Superior temporal gyrus (tissue), 1 donor: Measurements from ENCODE around the gene TBC1D22A.

Experiments used
- DNase-seq: peaks from one replicate; pipeline ENCODE4 v3.0.0-alpha.2; 2016; ENCODE audit errors: extremely low spot score

The TBC1D22A gene

DNA sequence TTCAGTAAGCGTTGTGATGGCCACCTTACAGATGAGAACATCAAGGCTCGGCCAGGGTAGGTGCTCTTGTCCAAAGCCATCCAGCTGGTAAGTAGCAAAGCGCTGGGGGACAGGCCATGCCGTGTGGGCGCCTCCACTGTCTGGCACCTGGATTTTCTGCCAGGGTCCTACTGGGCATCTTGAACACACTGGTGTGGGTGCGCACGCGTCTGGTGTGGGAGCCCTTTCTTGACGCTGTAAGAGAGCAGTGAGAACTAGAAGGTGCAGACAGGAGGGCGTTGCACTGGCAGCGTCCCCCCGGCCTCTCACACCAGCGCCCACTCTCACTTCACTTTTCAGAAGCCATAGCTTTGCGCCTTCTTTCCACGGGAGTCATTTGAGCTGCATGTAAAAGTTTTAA lies 296.6 kb downstream of the TBC1D22A start:
- DNase-seq, result no peak

DNA sequence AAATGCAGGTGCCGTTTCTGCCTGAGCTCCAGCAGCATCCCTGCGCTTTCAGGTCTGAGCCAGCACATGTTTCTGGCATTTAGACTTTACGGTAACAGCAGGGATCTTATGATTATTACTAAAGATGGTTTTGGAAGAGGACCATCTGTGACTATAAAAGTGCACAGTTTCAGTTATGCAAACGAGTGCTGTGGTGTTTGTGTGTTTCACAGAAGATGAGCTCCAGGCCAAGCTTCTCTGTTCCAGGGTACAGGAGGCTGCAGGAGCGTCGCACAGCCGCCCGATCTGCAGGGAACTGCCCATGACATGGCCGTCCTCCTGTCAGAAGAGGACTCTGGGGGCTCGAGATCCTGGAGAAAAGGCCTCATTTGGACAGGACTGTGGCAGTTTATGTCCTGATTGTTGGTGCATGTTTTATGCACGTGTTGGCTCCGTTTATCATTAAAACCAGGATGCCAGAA lies 297.3 kb downstream of the TBC1D22A start:
- peak; percentile 56 for DNase-seq

DNA sequence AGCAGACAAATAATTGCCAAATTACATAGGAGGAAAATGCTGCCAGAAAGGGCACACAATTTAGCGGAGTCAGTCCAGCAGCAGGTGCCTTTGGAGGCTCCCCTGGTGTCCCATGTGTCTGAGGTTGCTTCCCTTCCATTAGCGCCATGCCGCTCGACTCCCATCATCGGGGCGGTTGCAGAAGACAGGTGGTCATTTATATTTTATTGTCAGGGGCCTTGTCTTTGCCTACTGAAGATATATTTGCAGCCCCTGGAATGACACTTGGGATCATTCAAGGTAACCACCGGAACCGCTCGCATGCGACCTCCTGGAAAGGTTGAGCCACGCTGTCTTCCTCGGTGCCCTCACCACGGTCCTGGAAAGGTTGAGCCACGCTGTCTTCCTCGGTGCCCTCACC lies 298.3 kb downstream of the TBC1D22A start:
- DNase-seq, result no peak

DNA sequence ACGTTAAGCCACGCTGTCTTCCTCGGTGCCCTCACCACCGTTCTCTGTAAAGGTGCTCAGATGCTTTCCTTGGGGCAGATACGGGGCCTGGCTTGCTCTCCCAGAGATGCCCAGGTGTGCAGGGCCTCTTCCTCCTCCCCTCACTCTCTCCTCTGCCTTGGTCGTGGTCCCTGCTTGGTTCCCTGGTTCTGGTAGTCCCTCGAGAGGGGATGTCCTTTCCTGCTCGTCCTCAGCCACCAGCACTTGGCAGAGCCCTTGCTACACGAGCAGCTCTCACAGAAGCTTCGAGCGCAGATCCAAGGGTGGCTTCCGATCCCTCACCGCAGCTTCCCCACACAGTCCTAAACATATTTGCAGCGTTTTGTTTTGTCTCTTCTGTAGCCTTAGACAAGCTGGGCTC lies 298.8 kb downstream of the TBC1D22A start:
- no peak for DNase-seq

DNA sequence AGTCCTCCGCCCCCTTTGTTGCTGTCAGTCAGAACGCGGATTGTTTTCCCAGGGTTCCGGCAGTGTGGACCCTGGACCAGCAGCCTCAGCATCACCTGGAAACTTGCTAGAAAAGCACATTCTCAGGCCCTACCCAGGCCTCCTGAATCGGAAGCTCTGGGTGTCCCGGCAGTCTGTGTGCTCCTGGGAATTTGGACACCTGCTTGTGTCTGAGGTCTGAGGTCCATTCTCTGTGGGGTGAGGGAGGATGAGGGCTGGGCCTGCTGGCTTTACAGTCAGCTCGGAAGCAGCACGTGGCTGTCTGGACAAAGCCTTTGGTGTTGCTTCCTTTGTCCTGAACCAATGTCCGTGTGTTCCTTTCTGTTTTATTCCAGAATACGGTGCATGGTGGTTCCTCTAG lies 299.7 kb downstream of the TBC1D22A start:
- DNase-seq, result no peak

DNA sequence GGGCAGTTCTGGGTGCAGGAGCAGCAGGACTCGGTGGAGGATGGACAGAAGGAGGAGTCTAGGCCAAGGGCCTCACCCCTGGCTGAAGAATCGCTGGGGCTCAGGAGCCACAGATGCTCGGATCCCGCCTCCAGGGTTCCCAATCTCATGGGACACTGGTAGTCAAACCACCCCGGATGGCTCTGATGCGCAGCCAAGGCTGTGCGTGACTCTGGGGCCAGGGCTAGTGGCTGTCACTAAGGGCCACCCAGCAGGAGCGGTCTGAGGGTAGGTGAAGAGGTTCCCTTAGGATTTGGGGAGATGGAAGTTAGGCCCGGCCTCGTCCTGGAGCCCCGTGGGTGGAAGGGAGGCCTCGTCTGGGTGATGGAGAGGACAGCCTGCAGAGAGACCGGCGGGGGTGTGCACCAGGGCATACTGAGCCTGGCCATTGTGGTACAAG lies 300.6 kb downstream of the TBC1D22A start:
- DNase-seq, result no peak

DNA sequence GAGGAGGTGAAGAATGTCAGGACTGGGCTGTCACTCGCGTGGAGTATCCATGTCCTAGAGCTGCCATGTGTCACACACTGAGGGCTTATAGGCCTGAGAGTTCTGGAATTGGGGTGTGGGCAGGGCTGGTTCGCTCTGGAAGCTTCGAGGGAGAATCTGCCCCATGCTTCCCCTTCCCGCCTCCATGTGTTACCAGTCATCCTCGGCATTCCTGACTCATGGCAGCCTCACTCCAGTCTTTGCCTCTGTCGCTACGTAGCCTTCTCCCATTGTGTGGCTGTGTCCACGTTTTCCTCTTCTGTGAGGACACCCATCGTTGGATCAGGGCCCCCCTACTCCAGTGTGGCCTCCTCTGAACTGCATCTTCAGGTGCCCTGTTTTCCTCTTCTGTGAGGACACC lies 301.2 kb downstream of the TBC1D22A start:
- DNase-seq, result no peak

DNA sequence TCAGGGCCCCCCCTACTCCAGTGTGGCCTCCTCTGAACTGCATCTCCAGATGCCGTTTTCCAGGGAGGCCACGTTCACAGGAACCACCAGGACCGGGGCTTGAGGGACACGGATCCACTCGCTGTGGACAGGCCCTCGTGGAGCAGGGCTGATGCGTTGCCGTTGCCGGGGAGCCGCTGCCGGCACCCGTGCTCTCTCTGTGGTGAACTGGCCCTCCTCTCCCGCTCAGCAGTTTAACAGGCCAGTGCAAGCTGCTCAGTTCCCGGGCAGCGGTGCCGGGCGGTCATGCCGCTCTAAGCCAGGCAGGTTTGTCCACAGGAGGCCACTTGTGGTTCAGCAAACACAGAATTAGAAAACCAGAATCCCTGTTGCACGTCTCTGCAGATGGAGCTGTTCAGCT lies 301.6 kb downstream of the TBC1D22A start:
- no peak for DNase-seq

DNA sequence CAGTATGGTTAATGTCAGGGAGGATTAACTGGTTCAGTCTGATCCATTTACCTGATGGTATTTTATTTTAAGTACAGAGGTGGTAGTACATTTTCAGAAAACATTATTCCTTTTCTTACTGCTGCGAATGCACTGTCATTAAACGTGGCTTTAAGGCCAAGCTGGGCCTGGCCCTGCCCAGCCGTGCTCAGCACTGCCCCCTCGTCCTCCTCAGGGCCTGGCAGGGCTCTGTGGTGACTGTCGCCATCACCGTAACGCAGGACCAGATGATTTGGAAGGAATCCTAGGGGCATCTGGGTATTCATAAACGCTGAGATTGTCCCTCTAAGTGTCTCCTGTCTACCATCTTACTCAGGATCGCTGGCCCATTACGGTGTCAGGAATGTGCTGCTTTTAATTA lies 302.0 kb downstream of the TBC1D22A start:
- no peak for DNase-seq

DNA sequence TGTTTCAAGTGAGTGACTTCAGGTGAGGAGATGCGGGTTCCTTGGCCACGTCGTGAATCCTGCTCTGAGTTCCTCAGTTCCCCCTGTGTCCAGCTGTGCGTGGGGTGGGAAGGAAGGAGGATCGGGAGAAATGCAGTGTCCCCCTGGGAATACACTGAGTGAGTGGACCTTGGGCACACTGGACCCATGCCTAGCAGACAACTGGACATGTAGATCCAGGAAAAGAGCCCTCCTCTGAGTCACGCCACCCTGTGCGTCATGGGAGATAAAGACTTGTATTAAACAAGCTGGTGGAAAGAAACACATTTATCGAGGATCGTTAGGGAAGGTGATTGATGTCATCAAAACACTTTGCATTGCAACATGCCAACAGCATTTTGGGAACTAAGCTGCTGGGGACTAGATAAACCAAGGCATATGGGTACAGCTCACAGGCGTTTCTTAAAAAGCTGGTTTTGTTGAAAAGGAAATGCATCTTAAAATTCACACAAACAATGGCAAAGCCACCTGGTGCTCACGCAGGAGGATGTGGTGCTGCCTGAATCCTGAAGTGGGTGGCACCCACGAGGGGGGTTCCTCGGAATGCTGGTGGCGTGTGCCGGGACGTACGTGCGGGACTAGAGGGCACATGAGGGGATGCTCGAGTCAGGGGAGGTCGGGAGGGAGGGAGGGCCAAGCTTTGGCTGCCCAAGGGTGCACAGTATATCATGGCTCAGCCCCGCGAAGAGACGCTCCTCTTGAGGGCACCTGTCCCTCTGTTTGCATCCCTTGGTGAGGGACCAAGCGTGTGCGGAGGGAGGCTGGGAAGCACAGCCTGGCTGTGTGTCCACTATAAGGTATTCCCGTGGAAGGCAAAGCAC lies 303.5 kb downstream of the TBC1D22A start:
- DNase-seq, result no peak

DNA sequence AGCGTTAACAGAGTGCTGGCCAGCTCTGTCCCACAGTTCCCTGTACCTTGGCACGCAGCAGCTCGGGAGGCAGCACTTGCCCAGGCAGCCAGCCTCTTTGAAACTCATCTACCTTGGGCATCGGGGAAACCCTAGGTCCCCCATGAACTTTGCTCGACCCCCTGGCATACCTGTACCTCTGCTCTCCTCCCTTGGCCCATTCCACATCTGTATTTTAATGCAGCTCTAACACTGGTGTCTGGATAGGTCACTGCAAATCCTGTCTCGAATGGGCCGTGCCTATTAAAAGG lies 304.1 kb downstream of the TBC1D22A start:
- DNase-seq, result no peak

DNA sequence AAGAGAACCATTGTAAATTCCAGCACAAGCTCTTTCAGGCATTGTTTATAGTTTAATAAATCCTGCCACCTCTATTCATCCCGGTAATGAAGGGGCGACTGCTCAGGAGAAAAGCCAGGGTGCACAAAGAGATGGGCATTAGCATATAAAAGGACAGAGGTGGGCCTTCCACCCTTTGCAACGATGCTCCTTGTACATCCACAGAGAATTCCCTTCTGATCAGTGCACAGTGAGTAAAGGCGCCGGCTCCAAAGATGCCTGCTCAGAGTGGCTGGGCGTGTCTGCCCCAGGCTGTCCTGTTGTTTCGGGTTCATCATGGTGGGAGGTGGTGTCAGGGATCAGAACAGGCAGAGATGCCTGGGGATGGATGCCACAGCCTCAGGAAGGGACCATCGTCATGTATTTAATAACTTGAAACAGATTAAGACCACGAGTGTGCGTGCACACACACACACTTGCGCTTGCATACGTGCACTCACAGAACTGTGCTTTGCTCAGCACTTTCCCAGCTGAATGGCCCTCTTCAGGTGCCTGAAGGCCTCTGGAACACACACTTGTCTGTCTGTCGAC lies 305.0 kb downstream of the TBC1D22A start:
- no peak for DNase-seq

DNA sequence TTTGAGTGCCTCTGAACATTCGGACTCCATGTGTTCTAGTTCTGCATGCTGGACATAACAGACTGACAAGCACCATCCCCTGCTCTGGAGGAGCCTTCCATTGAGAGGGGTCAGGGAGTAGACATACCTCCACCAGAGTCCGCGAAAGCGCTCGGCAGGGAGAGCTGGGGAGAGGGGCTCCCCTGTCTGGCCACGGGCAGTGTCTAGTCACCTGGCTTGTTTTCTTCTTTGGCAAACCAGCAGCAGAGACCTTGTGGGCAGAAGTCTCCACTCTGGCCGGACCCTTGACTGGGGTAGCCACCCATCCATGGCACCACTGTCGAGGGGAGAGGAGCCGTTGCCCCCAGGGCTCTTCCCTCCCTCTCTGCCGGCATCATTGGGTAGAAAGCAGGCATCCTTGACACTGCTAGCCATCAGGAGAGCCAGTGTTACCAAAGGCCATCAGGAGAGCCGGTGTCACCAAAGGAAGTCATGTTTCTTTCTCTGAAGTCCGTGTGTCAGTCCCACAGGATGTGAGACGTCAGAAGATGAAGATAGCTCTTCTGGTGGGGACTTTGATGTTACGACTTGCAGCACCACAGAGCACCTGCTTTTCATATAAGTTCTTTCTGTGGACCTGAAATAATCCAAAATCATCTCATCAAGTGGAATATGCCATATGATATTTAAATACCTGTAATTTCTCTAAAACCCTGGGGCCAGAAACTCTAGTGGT lies 305.6 kb downstream of the TBC1D22A start:
- no peak for DNase-seq

DNA sequence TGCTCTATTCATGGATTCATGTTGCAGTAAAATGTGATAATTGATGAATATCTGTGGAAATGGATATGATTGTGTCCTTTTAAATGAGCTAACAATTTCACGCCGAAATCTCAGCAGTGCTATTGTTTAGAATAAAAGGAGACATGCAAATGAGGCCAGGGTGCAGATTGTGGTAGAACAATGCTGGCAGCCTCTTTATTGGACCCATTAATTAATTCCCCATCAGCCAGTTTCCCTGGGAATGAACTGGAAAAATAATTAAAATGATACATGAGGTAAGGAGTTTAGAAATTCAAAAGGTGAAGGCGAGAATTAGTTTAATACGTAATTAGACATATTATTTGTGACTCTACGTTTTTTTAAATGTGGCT lies 306.2 kb downstream of the TBC1D22A start:
- DNase-seq, result no peak

DNA sequence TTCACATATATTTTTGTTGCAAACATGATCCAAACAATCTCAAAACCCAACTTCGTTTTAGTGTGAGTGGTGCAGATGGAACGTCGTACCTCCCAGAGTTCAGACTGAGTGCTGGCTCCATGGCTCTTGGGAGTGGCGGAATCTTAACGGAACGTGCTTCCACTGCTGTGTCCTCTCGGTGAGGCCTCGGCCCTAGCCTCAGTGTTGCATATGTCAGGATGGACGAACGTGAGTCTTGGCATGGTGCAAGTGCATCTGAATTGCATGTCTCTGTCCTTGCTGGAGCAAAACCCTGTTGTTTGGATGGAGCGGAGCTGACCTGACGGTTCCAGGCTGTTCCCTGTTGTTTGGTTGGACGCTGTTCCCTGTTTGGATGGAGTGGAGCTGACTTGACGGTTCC lies 306.8 kb downstream of the TBC1D22A start:
- DNase-seq, result no peak

DNA sequence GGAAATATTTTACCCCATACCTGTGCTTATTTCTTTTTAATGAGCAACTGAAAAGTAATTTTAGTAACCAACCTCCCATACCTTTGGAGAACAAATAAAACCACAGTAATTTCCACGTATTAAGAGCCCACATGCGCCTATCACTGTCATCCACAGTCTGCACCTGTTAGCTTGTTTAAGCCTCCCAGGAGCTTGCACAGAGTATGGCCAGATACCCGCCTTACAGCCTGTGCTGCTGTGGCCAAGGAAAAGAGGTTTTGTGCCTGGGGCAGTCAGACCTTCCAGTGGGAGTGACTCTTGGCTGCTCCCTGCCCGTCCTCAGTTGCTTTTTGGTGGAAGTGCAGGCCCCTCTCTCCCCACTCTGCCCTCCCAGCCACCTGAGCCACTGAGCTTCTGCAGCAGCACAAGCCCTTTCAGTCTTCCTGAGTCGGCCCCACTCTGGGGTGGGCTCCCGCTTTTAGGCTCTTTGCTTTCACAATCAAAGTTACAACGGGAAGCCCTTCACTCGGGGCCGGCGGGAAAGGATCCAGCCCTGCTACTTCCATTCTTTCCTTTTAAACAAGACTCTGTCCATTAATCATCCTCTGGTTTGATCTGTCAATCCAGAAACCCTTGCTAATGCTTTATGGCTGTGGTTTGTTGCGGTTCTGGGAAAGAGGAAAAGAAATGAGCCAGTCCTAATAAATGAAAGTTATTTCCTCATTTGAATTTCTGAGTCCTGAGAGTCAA lies 308.8 kb downstream of the TBC1D22A start:
- DNase-seq, result no peak

DNA sequence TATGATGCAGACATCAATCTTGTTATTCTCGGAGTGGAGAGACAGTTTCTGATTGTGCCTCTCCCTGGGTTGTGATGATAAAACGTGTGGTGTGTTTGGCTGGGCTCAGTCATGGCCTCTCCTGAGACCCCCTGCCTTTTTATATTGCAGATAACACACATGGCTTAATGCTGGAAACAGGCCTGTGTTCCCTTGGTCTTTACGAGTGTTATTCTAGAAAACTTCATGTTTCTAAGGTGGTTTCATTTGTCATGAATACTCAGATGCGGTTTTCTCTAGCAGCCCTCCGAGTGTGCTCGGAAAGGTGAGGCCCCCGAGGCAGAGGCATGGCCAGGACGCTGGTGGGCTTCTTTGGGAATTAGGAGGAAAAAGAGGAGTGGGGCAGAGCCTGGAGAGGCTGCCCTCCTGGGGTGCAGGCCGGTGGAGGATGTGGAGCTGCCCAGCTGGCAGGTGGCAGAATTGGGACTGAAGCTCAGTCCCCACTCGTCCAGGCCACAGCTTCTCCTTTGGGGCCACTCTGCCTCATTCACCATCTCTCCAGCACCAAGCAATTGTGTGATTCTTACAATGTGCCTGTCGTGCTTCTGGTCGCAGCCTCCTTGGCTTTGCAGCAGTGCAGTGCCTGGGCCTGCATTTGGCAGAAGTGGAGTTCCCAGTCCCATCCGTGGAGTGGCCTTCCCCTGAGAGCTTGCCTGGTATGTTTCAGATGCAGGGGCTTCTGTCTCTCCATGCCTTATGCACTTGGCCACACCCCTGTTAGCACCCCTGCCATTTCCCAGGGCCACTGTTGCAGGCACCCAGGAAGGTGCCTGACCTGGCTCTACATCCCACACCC lies 309.6 kb downstream of the TBC1D22A start:
- DNase-seq, result no peak

DNA sequence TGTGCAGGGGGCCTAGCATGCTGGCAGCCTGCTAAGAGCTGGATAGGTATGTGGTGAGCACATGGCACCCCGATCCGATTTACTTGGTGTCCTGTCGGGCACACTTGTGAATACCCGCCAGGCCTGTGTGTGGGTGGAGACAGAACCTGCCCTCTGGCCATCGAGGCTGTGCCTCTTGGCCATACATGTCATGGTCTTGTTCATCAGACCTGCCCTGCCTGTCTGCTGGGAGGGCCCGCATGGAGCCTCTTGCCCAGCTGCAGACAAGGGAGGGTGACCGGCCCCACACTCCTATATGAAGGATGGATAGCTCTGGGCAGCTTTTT lies 310.2 kb downstream of the TBC1D22A start:
- DNase-seq, result no peak

DNA sequence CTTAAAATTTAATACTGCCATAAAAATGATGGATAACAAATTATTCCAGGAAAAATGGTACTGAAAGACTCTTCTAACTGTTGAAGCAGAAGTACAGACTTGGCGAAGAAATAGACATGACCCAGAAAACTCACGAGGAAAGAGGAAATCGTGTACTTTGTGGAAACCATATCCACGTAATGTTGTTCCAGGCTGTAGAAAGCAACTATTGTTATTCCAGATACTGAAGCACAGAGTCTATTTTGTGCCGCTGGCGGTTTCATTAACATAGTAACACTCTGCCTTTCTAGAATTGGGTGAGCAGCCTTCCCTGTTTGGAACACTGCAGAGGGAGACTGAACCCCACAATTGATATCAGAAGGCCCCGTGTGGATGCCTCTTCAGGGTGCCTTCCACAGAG lies 310.6 kb downstream of the TBC1D22A start:
- DNase-seq, result peak; percentile 56

DNA sequence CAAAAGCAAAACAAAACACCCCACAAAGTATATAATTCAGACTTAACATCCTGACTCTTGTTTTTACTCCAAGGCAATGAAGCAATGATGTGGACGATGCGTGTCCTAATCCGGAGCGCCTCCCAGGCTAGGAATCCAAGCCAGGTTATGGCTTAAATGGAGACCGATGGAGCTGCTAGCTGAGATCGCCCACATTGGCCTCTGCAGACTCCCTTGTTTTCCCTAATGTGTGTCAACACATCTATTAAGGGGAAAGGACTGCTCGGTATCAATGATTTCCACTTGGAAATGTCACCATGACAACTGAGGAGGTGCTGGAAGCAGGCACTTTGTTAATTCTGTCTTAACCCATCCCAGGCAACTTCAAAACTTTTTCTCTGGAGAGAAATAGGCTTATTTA lies 311.7 kb downstream of the TBC1D22A start:
- no peak for DNase-seq

DNA sequence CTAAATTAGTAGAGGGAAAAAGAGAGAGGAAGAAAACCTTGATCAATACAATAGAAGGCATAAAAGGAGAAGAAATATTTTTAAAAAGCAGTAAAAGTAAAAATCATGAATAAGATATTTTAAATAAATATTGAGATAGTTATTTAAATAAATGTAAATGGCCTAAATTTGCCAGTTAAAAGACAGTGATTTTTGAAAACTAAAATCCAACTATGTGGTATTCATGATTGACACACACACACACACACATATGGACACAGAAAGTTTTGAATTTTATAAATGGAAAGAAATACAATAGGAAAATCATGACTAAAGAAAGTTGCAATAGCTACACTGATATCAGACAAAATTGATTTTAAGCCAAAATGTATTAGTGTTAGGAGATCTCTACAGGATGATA lies 313.1 kb downstream of the TBC1D22A start:
- DNase-seq, result no peak

DNA sequence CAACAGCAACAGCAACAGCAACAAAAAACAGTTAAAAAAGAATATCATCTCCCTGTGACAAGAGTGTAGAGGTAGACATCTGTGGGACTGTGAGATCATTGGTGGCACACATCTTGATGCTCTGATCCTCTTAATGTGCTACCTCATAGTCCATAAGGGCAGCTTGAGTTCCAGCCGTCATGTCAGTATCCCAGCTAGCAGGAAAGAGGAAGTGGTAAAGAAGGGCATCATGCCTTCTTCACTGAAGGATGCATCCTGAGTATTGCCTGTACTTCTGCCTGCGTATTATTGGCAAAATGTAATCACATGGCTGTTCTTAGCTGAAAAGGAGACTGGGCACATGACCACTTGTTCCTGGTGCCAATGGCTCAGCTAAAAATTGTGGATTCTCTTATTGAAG lies 314.3 kb downstream of the TBC1D22A start:
- no peak for DNase-seq
